Panc1 (cell line): ENCODE data around the gene CSE1L. TPM values are rescaled to one million over a fixed set of nuclear protein-coding genes. Genes with fewer than 3 reads are reported as not detected.
"Not testable (repeated sequence)": the region's sequence is repeated elsewhere in the genome, so short reads cannot be mapped to it uniquely, and the experiment has no call there.

Experiments used
- ATAC-seq: fragments of 200-7000 bp; cut with Tn5 transposase; 2 replicates; pipeline ENCODE4 v1.9.1; 2020; ENCODE audit warnings: mild to moderate bottlenecking, moderate library complexity
- BruUV-seq: library from RNA; stranded (reverse); fragments of 400-500 nt; replicated peaks from 2 replicates; lab custom pipeline; 2021; lab: Mats Ljungman, UMichigan
- CTCF ChIA-PET: fragments of 300-600 bp; sonication (Branson Sonifier 250); formaldehyde crosslinking; loops from one replicate; lab custom pipeline; 2022; ENCODE audit warnings: antibody characterized with exemption; lab: Charles Lee
- POLR2A ChIA-PET: fragments of 300-600 bp; sonication (Branson Sonifier 250); formaldehyde crosslinking; loops from one replicate; lab custom pipeline; 2022; ENCODE audit warnings: antibody characterized with exemption; lab: Charles Lee
- DNase-seq: peaks from one replicate; pipeline ENCODE4 v3.0.0-alpha.2; 2010; ENCODE audit warnings: low read depth, low spot score
- H3K27ac ChIP-seq: 2 replicates; pipeline ENCODE4 v1.5.1; 2011; ENCODE audit warnings: mild to moderate bottlenecking, low read length, inconsistent platforms
- H3K27me3 ChIP-seq: fragments of 200-500 bp; sonication (Bioruptor generic); 2 replicates; pipeline ENCODE4 v1.6.0; 2014; ENCODE audit warnings: low read length, inconsistent platforms; ENCODE audit not compliant: control insufficient read depth, insufficient read depth
- H3K36me3 ChIP-seq: fragments of 200-500 bp; sonication (Bioruptor generic); 2 replicates; pipeline ENCODE4 v1.5.1; 2014; ENCODE audit warnings: inconsistent platforms, mild to moderate bottlenecking, low read length, moderate library complexity; ENCODE audit not compliant: control insufficient read depth, insufficient read depth
- H3K4me1 ChIP-seq: 2 replicates; pipeline ENCODE4 v1.5.1; 2011; ENCODE audit warnings: inconsistent platforms, mild to moderate bottlenecking, low read length, moderate library complexity; ENCODE audit not compliant: control insufficient read depth, insufficient read depth
- H3K4me3 ChIP-seq, 2 experiments: 2 replicates each; pipeline ENCODE4 v1.5.1; 2011 to 2012; ENCODE audit warnings: low read depth in 2 of 2, low read length in 2 of 2, mild to moderate bottlenecking in 2 of 2, inconsistent platforms in 1 of 2, moderate library complexity in 1 of 2
- H3K9me3 ChIP-seq: fragments of 200-500 bp; sonication (Bioruptor generic); 2 replicates; pipeline ENCODE4 v1.5.1; 2014; ENCODE audit warnings: low read depth, mild to moderate bottlenecking, inconsistent platforms, low read length, moderate library complexity; ENCODE audit not compliant: control insufficient read depth, insufficient read depth
- POLR2AphosphoS5 ChIP-seq: IDR thresholded peaks from 2 replicates; pipeline ENCODE4 v1.6.1; 2012; ENCODE audit warnings: mild to moderate bottlenecking, low read depth, low read length, moderate library complexity
- REST ChIP-seq, 2 experiments: IDR thresholded peaks; 2 replicates each; pipeline ENCODE4 v1.6.1; 2011 to 2012; ENCODE audit warnings: low read depth in 2 of 2, control low read depth in 1 of 2, low read length in 1 of 2, mild to moderate bottlenecking in 1 of 2, moderate library complexity in 1 of 2; ENCODE audit not compliant: insufficient read depth in 1 of 2
- SIN3A ChIP-seq: IDR thresholded peaks from 2 replicates; pipeline ENCODE4 v1.6.1; 2012; ENCODE audit warnings: low read depth, mild to moderate bottlenecking, low read length, moderate library complexity, borderline replicate concordance; ENCODE audit not compliant: insufficient read depth
- TCF7L2 ChIP-seq: IDR thresholded peaks from 2 replicates; pipeline ENCODE4 v1.6.1; 2011; ENCODE audit warnings: mild to moderate bottlenecking, low read depth, low read length, inconsistent platforms
- in situ Hi-C: cut with HindIII; loops from 2 replicates; pipeline ENCODE4 v1.10.0; 2016; ENCODE audit warnings: low sequenced_read_pairs, low pct_unique_long_range_greater_than_20kb
- intact Hi-C: fragments of 100-400 bp; cut with micrococcal nuclease; formaldehyde crosslinking; loops from one replicate; pipeline ENCODE4 v1.10.0; 2022; ENCODE audit not compliant: unreplicated experiment
- total RNA-seq: library from RNA; stranded (reverse); gene quantifications from one replicate; pipeline ENCODE4 v1.2.1, GENCODE V29; 2021; ENCODE audit not compliant: unreplicated experiment
- TF ChIP-seq, protein P1 (sequence below): fragments of 450-650 bp; IDR thresholded peaks from 2 replicates; pipeline ENCODE4 v1.5.1; 2017; ENCODE audit warnings: mild to moderate bottlenecking

Gene CSE1L
- total RNA-seq, 1 experiment from 2014 or later, result 133 TPM

- CTCF ChIA-PET, result interaction anchor here (0.6 kb wide), 1 partner anchor 117 kb away, joined by 6 read pairs; no protein-coding TSS in a partner anchor
- no TSS peak for BruUV-seq
- no peaks in the 10 kb centered on the region for H3K27me3 ChIP-seq
- H3K4me3 ChIP-seq, result no peak overlapping the region
- H3K36me3 ChIP-seq, result peaks cover 41% of the 10 kb centered on the region
- ATAC-seq (no peak), DNase-seq (no peak)
- H3K27ac ChIP-seq, result no peak overlapping the region
- in situ Hi-C loops, result no loop called here
- TF ChIP-seq TCF7L2 (no peak), POLR2AphosphoS5 (no peak), SIN3A (no peak), REST (IDR thresholded peaks at IDR 0.05; ENCODE audit: insufficient read depth in 1 of 2, low read depth in 2 of 2, low read length in 1 of 2) (no peak)
- TF ChIP-seq, protein P1, sequence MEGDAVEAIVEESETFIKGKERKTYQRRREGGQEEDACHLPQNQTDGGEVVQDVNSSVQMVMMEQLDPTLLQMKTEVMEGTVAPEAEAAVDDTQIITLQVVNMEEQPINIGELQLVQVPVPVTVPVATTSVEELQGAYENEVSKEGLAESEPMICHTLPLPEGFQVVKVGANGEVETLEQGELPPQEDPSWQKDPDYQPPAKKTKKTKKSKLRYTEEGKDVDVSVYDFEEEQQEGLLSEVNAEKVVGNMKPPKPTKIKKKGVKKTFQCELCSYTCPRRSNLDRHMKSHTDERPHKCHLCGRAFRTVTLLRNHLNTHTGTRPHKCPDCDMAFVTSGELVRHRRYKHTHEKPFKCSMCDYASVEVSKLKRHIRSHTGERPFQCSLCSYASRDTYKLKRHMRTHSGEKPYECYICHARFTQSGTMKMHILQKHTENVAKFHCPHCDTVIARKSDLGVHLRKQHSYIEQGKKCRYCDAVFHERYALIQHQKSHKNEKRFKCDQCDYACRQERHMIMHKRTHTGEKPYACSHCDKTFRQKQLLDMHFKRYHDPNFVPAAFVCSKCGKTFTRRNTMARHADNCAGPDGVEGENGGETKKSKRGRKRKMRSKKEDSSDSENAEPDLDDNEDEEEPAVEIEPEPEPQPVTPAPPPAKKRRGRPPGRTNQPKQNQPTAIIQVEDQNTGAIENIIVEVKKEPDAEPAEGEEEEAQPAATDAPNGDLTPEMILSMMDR, result no peak
- intact Hi-C loops, result no loop called here
- POLR2A ChIA-PET, result no interaction called here
- no peaks in the 10 kb centered on the region for H3K9me3 ChIP-seq
- no peaks in the 10 kb centered on the region for H3K4me1 ChIP-seq
Observed at GRCh38 chr20:49099011-49099410, 52.9 kb downstream of the CSE1L start.

GRCh38 chr20:49100292-49100691, 54.2 kb downstream of the CSE1L start:
- CTCF ChIA-PET, result interaction anchor here (0.7 kb wide), 1 partner anchor 10 kb away, joined by 3 read pairs; no protein-coding TSS in a partner anchor
- ATAC-seq, intact Hi-C loops, in situ Hi-C loops, H3K27ac ChIP-seq, DNase-seq, H3K27me3 ChIP-seq, H3K9me3 ChIP-seq, H3K4me3 ChIP-seq, POLR2A ChIA-PET, BruUV-seq, H3K4me1 ChIP-seq: not testable (repeated sequence)
- peaks cover 34% of the 10 kb centered on the region for H3K36me3 ChIP-seq

GRCh38 chr20:49100972-49101371, 54.9 kb downstream of the CSE1L start:
- intact Hi-C loops (no loop called here), in situ Hi-C loops (no loop called here)
- H3K27ac ChIP-seq, result no peak overlapping the region; the same call in 1 of the 2 replicates
- H3K4me1 ChIP-seq, result no peaks in the 10 kb centered on the region
- ATAC-seq, result no peak
- no peak overlapping the region for H3K4me3 ChIP-seq
- no peak for DNase-seq
- TF ChIP-seq POLR2AphosphoS5, result no peak
- TF ChIP-seq SIN3A, result no peak
- TF ChIP-seq REST (IDR thresholded peaks at IDR 0.05; ENCODE audit: insufficient read depth in 1 of 2, low read depth in 2 of 2, low read length in 1 of 2), result no peak
- TF ChIP-seq, protein P1, result no peak
- TF ChIP-seq TCF7L2, result no peak
- H3K27me3 ChIP-seq, result no peaks in the 10 kb centered on the region
- H3K36me3 ChIP-seq, result peaks cover 29% of the 10 kb centered on the region
- ChIA-PET POLR2A (no interaction called here), CTCF (no interaction called here)
- BruUV-seq, result no TSS peak
- no peaks in the 10 kb centered on the region for H3K9me3 ChIP-seq
